ENCODE measurements around the gene FSTL4. TPM values are rescaled to one million over a fixed set of nuclear protein-coding genes. Genes with fewer than 3 reads are reported as not detected.

Gene FSTL4
- total RNA-seq, 2 donors from 2014 or later = not detected

DNA sequence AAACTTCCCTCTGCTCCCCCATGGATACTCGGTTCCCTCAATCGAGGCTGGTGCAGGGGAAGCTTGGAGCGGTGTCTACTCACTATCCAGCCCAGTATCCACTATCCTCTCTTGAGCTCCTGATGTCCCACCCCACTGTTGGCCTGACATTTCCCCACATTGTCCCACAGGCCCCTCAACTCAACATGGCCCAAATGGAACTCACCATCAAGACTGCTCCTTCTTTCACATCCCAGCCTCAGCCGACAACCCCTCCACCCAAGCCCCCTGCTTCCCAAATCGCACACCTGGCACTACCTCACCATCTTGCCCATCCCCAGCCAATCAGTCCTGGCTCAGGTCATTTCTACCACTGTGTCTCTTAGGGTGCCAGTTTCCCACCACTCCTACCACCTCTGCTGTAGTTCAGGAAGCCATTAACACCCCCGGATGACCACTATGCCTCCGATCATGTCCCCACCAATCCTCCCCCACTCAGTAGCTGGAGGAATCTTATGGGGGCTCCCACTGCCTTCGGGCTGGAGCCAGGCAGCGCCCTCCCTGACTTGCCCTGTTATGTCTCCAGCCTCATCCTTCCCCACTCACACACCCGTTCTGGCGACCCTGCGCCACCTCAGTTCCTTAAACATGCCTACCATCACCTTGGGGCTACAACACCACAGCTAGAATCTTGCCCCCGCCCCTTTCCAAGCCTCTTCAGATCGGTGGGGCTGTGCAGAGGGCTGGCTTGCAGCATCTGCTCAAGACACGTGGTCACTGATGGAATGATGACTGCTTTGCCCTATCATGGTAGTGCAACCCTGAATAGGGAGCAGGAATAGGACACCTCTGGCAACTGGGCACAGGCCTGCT is 273.6 kb downstream of the FSTL4 start:
- Mint-ChIP-seq H3K27ac (no peak overlapping the region), H3K36me3 (no peaks in the 10 kb centered on the region), H3K9me3 (no peaks in the 10 kb centered on the region)
- no peak for DNase-seq (ENCODE audit: low spot score in 2 of 2)
- ATAC-seq = no peak

DNA sequence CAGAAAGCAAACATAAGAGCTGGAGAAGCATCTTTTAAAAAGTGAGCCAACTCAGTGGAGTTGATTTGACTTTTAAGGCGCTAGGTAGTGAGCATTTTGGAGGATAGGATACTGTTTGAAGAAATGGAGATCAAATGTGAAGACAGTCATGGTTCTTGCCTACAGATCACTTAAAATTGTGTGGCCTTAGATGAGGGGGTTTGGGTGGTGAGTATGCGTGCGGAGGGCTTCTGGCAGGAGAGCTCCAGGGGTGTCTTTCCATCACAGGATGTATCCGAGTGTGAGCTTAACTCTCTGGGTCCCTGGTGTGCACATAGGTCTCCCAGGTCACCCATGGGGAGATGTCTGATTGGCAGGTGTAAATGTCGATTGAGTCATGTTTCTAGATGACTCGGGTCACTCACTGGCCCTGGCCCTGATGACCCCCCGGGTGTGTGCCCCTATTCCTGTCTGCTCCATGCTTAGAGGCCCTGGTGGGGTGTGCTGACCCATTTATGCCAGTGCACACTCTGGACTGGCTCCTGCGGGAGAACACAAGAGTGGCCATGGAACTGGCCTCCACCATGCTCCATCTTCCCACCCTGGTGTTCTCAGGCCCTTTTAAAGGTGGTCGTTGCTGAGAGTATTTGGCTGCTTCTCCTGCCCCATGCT is 274.4 kb downstream of the FSTL4 start:
- DNase-seq (ENCODE audit: low spot score in 2 of 2) (no peak), ATAC-seq (no peak)
- Mint-ChIP-seq H3K9me3 (no peaks in the 10 kb centered on the region), H3K36me3 (no peaks in the 10 kb centered on the region), H3K27ac (no peak overlapping the region)

DNA sequence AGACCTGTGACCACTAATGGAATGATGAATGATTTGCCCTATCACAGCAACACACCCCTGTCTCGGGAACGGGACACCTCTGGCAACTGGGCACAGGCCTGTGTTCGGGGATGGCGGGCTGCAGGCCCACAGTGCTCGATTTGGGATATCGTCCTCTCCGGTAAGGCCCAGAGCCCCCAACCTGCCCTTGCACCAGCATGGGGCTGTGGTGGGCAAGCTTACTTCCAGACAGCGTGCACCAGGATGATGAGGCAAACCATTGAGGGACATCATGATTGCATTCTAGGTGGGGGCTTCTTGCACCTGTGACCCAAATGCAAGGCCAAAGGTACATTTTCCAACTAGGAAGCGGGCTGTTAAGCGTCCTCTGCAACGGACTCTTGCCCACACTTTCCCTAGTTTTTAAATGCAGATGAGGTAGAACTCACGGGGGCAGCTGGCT is 275.4 kb downstream of the FSTL4 start:
- Mint-ChIP-seq H3K27ac (no peak overlapping the region), H3K9me3 (no peaks in the 10 kb centered on the region), H3K36me3 (no peaks in the 10 kb centered on the region)
- no peak for ATAC-seq
- no peak for DNase-seq (ENCODE audit: low spot score in 2 of 2)

DNA sequence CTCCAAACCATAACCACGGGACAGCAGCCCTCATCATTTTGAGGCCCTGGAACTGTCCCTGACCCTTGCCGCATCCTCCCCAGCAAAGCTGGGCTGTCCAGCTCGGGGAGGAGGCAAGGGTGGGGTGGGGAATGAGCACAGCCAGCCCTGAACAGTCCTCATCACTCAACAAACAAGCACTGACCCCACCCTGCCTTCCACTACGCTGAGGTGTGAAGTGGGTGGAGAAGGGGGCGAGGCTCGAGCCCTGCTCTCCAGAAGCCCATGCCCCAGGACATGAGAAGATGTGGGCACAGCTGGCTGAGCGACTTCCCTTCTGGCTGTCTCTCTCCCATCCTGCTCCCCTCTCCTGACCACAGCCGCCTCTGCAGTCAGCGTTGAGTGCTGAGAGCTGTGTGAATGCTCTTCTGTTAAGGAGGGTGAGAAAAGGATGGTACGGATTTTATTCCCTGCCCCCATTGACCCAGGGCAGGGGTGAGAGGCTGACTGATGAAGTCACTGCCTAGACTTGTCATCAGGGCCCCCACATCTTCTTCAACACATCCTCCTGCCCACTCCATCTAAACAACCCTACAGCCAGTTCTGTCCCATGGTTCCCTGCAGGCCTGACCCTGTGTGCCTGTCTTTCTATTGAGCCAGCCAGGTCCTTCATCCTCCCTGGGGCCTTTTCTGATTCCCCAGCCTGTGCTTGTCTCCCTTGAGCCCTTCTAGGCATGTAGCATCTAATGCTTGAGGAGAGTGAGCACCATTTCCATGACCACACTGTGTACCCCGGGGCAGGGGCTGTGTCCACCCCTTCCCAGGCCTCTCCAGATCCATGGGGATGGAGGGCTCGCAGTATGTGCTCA is 276.0 kb downstream of the FSTL4 start:
- ATAC-seq (peak in 1 of 2 donors; percentile 5), DNase-seq (ENCODE audit: low spot score in 2 of 2) (no peak)
- Mint-ChIP-seq H3K36me3 (no peaks in the 10 kb centered on the region), H3K9me3 (no peaks in the 10 kb centered on the region), H3K27ac (no peak overlapping the region)

DNA sequence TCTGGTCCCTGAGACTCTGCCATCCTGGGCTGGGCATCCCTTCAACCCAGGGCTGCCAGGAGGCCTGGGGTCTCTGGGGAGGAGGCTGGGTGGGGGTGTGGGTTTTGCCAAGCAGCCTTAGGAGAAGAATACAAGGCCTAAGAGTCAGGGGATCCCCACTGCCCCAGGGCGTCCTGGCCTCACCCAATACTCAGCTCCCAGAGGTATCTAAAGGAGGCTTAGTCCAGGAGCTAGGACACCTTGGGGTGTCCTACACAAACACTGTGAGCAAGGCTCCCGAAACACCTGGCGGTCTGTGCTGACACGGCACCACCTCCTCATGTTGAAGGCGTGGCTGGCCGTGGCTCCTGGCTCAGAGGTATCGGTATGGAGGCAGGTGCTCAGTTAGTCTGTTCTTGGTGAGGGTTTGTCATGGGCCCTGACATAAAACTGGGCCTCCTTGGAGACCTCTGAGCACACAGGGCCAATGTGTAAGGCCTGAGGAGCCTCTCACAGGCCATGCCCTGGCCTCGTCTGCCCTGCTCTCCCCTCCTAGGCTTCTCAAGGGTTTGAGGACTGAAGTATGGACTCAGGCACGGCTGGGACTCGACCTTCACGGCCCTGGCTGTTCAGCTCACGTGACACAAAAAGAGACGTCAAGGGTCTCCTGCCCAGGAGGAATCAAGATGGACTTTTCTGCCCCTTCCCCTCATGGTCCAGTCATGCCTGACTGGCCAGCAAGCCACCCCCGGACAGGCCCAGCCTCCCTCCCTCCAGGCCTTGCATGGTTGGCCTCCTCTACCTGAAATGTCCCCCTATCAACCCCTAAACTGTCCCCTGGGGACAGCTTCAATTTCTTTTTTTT is 277.3 kb downstream of the FSTL4 start:
- peak overlapping the region in 1 of 2 donors; percentile 17 for H3K27ac Mint-ChIP-seq
- no peaks in the 10 kb centered on the region for H3K9me3 Mint-ChIP-seq
- ATAC-seq (no peak), DNase-seq (ENCODE audit: low spot score in 2 of 2) (peak in 1 of 2 donors; percentile 16)
- no peaks in the 10 kb centered on the region for H3K36me3 Mint-ChIP-seq

DNA sequence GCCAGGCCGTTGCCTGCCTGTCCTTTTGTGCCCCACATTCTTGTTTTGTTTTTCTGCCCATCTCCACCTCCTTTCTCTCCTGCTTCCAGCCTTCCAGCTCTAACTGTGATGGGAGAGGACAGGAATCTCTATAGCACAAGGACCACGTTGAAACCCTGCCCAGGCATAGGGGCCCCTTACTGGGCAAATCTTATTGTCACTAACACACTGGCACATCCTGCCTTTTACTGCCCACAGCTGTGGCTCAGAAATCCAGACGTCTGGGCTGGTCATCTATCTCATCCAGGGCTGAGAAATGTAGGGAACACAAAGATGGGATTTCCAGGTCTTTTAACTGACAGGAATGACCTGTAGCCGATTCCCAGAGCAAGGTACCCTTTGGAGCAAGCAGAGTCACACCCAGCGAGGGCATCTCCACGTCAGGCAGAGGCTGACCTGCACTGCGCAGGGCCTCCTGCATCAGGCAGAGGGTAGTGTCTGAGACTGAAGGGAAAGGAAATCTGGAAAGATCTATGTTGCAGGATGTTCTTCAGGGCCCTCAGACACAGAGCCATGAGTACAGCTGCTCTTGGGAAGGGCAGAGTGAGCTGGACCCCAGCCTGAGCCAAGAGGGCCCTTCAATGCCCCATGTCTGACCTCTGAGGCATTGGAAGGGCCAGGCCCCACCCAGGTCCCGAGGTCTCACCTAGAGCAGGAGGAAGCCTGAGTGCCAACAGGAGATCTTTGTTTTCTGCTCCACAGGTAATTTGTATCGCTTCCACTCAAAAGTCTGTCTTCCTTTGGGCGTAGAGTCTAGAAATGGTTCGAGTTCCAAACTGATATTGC is 278.8 kb downstream of the FSTL4 start:
- ATAC-seq (no peak), DNase-seq (ENCODE audit: low spot score in 2 of 2) (no peak)
- H3K27ac Mint-ChIP-seq = peak overlapping the region in 1 of 2 donors; percentile 81
- H3K9me3 Mint-ChIP-seq = no peaks in the 10 kb centered on the region
- no peaks in the 10 kb centered on the region for H3K36me3 Mint-ChIP-seq

DNA sequence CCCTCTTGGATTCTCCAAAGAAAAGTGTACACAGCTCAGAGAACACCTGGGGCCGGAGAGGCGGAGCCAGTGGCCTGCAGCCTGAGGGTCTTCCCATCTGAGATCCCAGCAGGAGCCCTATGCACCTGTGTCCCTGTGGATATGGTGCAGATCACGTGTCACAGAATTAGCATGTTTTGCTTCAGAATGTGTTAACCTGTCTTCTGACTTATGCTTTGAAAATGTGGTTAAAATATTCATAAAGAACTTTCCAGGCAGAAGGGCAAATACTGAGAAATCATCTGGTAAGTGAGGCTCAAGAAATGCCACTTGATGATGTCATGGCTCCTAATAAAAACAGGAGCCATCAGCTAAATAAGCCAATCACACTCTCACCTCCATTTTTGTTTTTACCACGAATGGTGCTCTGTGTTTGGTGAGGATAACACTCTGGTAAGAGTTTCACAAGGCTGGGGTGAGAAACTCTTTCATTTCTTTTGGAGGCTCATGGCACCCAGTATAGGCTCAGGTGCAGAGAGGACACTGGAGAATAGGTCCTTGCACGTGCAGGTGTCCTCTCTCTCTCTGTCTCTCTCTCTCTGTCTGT is 279.8 kb downstream of the FSTL4 start:
- Mint-ChIP-seq H3K27ac (peak overlapping the region in 1 of 2 donors; percentile 65), H3K36me3 (no peaks in the 10 kb centered on the region), H3K9me3 (no peaks in the 10 kb centered on the region)
- DNase-seq (ENCODE audit: low spot score in 2 of 2) (no peak), ATAC-seq (peak; percentile 28 to 85)

DNA sequence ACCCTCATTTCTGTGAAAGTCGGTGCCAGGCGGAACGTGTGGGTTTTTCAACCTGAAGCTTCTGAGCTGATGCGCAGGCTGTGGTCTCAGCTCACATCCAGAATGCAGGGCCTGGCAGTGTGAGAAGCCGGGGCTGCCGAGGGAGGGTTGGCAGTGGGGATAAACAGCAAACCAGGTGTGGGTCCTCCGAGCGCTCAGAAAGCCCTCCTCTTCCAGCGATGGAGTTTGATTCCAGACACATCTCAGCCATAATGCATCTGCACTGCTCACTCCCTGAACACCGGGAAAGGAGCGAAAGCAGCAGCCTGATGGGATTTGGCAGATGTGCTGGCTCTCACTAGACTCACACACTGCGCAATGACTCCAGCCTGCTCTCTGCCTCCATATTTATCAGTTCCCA is 280.4 kb downstream of the FSTL4 start:
- ATAC-seq = peak in 1 of 2 donors; percentile 27
- Mint-ChIP-seq H3K27ac (peak overlapping the region in 1 of 2 donors; percentile 65), H3K9me3 (no peaks in the 10 kb centered on the region), H3K36me3 (no peaks in the 10 kb centered on the region)
- no peak for DNase-seq (ENCODE audit: low spot score in 2 of 2)

DNA sequence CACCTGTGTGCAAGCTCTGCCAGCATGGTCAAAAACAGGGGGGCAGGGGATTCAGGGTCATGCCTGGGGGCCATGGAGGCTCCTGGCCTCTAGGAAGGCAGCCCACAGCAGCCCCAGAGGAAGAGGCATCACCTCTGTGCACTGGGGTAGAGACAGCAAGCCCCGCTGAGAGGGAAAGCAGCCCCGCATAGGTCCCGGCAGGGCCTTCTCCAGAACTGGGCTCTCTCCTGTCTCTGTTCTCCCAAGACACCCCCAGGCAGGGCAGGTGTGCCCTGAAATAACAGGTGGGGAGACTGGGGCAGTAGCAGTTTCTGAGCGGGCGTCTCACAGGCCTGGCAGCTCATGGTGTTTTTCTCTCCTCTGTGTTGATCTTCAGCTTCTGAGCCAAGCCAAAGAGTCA is 281.4 kb downstream of the FSTL4 start:
- Mint-ChIP-seq H3K36me3 (no peaks in the 10 kb centered on the region), H3K9me3 (no peaks in the 10 kb centered on the region), H3K27ac (no peak overlapping the region)
- no peak for ATAC-seq
- DNase-seq (ENCODE audit: low spot score in 2 of 2) = no peak

DNA sequence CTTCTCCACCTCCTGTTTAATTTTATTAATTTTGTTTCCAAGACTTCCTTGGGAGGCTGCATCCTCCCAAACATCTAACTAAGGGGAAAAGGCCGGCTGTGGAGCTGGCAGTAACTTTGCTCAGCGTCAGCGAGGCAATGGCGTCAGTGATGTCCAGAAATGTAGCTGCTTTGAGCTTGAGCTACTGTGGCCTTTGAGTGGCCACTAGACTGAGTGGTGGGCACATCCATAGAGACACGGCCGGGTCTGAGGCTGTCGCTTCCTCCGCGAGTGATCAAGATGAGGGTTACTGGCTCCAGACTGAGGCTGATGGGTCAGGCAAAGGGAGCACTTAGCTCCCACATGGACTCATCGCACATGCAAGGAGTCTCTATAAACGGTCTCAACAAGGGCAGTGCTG is 283.5 kb downstream of the FSTL4 start:
- no peaks in the 10 kb centered on the region for H3K9me3 Mint-ChIP-seq
- H3K27ac Mint-ChIP-seq = no peak overlapping the region
- no peak for DNase-seq (ENCODE audit: low spot score in 2 of 2)
- H3K36me3 Mint-ChIP-seq = no peaks in the 10 kb centered on the region
- no peak for ATAC-seq

DNA sequence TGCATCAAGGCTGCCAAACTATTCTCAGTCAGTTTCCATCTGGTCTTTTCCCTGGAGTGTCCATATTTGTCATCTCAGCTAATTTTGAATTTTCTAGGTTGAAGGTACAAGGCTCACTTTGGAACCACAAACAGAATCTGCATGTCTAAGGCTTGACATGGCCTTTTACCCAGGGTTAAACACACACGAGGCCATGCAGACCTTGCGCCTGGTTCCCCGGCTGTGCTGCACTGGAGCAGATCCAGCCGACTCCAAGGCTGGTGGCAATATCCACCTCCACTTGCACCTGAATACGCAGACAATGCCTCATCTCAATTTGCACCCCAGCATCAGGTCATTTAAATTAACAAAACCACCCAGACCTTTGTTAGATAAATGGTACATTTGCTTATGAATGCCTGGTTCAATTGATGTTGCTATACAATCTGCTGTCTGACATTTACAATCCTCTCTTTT is 284.4 kb downstream of the FSTL4 start:
- H3K27ac Mint-ChIP-seq = no peak overlapping the region
- H3K36me3 Mint-ChIP-seq = no peaks in the 10 kb centered on the region
- no peak for ATAC-seq

DNA sequence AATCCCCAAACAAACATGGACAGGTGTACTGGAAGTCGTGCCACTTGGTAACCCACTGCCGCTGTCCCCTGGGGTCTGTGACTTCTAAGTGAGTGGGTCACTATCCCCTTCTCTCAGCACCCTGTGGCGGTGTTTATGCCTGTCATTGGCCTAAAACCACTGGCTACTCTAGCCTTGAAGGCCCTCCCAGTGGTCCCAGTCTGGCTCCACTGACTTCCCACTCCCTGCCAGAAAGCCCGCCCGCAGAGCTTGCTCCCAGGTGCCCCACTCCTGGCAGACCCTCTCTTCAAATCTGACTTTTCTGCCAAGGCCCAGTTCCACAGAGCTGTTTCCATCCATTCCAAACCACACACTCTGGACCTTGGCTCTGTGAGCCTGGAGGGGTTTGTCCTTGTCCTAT is 286.0 kb downstream of the FSTL4 start:
- no peak for DNase-seq (ENCODE audit: low spot score in 2 of 2)
- ATAC-seq = no peak
- peak overlapping the region; percentile 24 to 32 for H3K27ac Mint-ChIP-seq
- H3K36me3 Mint-ChIP-seq = no peaks in the 10 kb centered on the region
- H3K9me3 Mint-ChIP-seq = no peaks in the 10 kb centered on the region

More for the DNA sequence above, 284.4 kb downstream of the FSTL4 start:
- no peak for DNase-seq (ENCODE audit: low spot score in 2 of 2)
- no peaks in the 10 kb centered on the region for H3K9me3 Mint-ChIP-seq

DNA sequence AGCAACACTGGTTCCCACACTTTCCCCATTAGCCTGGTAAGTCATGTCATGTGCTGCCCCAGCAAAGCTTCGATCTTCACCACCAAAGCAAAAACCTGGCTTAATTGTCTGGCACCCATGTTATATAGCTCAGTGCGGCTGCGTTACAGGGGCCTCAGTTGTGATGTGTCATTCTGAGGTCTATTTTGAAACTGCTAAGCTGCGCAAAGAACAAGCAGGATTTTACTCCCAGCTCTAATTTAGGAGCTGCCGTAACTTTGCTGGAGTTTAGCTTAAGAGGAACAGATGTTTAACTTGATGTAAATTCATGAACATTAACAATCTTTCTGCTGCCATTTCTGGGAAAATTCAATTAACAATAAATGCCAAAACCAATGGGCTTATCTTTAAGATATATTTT is 286.5 kb downstream of the FSTL4 start:
- H3K9me3 Mint-ChIP-seq = no peaks in the 10 kb centered on the region

DNA sequence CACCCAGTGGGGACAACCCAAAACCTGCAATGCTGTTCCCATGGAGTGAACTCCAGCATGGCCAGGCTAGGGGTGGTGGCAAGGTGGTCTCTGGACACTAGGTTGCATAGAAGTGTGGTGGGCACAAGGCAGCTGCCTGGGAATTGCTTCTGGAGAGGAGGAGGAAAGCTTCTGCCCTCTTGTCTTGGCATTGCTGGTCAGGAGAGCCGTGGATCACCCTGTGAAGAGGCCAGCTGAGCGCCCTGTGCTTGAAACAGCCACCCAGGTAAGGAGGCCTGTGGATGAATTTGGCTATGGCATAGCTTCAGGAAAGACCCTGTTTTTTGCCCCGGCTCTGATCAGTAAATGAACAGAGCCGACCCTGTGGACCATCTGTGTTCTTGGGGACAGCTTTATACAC is 287.4 kb downstream of the FSTL4 start:
- peak overlapping the region in 1 of 2 donors; percentile 29 for H3K27ac Mint-ChIP-seq
- DNase-seq (ENCODE audit: low spot score in 2 of 2) = no peak
- no peak for ATAC-seq
- H3K36me3 Mint-ChIP-seq = no peaks in the 10 kb centered on the region
- no peaks in the 10 kb centered on the region for H3K9me3 Mint-ChIP-seq

More for the DNA sequence above, 286.5 kb downstream of the FSTL4 start:
- H3K27ac Mint-ChIP-seq = no peak overlapping the region
- DNase-seq (ENCODE audit: low spot score in 2 of 2) = no peak
- ATAC-seq = no peak
- H3K36me3 Mint-ChIP-seq = no peaks in the 10 kb centered on the region
